Measurements from ENCODE around the gene PYY.

The PYY gene

GRCh38 chr17:43912635-43913304 is 41.0 kb downstream of the PYY start:
- DNase-seq, result no peak

DNA sequence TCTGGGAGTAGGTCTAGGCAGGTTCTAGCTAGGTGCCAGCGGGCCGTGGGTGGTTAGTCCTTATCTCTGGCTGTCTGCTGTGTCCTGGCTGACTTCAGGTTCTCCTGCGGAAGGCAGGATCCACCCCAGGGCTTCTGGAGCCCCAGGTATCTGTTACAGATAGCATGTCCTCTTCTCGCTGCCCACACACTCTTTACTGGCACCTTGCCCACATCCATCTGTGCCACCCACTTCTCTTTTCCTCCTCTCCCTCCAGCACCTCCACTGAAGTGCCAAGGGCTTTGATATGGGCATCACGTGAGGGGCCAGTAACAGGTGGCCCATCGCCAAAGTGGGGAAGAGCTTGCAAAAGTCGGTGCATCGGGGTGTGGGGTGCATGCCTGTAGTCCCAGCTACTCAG is 41.8 kb downstream of the PYY start:
- DNase-seq, result no peak

GRCh38 chr17:43909537-43910231 is 44.1 kb downstream of the PYY start:
- DNase-seq, result no peak

DNA sequence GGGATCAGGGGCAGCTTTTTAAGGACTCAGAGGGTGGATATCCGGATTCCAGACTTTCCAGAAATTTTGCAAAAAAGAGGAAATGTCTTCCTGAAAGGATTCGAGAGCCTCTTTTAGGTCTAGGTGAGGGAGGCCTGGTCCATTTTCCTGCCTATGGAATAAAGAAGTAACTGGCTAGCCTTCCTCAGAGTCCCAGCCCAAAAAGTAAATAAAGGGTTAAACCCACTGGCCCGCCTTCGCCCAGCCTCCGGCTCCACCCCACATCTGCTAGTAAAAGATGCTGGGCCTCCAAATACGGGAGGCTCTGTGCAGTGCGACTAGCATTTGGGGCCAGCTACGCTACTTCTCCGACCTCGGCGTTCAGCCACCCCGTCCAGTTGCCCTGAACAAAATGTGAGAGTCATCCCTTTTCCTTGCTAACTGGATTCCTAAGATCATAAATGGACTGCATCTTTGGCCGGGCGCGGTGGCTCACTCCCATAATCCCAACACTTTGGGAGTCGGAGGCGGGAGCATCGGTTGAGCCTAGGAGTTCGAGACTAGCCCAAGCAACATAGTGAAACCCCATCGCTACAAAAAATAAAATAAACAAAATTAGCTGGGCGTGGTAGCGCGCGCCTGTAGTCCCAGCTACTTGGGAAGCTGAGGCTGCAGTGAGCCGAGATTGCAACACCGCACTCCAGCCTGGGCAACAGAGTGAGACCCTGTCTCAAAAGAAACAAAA is 45.6 kb downstream of the PYY start:
- peak; percentile 59 for DNase-seq

DNA sequence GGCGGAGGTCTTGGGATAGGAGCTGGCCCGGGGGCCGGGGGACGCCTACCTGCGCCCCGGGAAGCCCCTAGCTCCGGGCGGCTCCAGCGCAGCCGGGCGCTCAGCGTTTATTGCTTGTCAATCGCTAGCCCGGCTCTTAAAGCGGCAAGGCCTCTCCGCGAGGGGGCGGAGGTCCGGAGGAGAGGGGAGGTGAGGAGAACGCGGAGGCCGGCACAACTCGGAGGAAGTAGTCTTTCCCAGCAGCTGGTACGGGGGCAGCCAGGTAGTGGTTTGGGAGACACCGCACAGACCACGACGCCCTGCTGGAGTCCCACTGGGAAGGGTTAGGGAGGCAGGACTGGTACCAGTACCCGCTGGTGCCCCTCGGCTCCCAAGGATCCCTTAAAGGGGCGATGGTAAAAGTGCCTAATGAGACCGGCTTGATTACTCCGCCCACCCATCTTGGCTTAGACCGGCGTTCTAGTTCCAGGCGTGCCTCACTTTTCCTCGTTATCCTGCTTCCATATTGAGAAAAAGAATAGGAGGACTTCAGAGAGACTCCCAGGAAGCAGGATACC is 46.2 kb downstream of the PYY start, which contains the start of gene MPP2:
TSS of gene MPP2 (minus strand) at position 112 of the 557 bp plus-strand sequence. CDS start 3,076 bp downstream, outside the sequence.
- DNase-seq, result peak; percentile 64

DNA sequence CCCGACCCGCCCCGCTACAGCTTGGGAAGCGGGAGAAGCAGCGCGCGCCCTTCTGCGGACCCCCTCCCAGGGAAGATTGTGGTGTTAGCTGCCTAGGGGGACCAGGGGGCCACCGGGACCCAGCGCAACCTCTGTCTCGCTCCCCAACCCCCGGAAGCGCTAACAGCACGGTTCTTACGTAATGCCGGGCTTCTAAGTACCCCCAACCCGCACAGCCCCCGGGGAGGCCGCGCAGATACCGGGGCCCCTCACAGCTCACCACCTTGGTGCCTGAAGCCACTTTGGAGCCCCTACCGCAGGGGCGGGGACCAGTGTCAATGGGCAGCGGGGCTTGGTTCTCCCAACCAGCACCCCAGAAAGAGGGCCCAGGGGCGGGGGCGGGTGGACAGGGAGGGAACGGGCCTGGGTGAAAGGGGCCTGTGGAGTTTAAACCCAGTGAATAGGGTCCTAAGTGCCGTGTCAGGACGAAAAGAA is 46.8 kb downstream of the PYY start:
- DNase-seq, result peak; percentile 32

DNA sequence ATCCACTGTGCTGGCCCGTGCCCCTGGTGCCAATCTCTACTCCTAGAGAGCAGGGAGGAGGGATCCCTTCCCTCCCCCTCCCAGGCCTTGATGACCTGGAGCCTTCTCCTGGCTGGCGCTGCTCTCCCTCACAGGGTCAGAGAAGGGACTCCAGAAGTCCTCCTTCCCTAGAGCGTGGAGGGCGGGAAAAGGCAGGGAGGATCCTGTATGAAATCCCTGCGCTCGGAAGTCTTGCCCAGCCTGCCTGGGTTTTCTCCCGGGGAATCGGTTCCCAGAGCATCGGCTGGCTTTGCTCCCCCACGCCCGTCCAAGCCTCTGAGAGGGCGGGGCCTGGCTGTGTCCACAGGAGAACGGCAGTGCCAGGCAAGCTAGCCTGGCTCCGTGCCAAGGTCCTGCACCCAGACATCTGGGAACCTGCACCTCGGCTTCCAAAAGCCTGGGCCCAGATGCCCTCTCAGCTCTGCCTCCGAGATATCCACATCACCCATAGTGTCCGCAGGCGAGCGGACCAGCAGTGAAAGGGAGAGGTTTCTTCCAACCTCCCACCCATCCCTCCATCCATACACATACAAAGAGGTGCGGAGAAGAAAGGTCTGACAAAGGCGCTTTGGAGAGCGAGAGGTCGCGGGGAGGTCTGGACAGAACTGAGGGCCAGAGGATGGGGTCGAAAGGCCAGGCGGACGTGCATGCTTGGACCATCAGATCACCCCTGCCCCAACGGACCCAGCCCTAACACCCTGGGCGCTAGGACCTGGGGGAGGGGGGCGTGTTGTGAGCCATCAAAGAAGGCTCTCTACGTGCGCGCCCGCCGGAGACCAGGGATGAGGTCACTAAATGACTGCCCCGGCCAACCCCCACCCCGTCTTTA is 47.5 kb downstream of the PYY start:
- DNase-seq, result peak; percentile 49

DNA sequence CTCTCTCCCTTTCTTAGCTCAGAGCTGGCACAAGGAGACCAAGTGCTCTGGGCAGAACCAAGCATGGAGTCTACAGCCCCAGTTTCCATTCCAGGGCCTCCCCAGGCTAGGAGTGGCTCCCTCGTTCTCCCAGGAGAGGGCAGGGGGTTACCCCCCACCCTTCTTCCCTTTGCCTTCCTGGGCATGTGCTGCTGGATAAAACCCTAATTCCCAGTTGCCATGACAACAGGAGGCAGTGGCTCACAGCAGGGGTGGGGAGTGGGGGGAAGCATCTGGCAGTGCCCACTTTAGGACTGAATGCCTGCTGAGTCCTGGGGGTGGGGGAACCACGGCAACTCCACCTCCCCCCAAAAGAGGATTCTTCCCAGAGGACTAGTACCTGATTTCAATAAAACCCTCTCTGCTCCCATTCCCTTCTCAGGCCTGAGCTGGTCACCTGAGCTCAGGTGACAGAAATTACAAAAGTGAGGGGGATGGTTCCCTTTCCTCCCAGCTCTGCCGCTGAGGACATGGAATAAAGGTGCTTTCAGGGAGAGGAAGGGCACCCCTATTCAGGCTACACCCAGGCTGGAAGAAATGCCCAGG is 48.2 kb downstream of the PYY start:
- DNase-seq, result no peak

Data from CD4-positive, alpha-beta T cell treated with Interleukin-15 for 1 hour (primary cell).